HepG2 (cell line): ENCODE measurements around the gene FGD6. TPM values are rescaled to one million over a fixed set of nuclear protein-coding genes. Genes with fewer than 3 reads are reported as not detected.

Source experiments
- ARNTL ChIP-seq: sonication (generic); formaldehyde crosslinking; IDR thresholded peaks from 2 replicates; pipeline ENCODE4 v1.4.0; 2020; ENCODE audit warnings: mild to moderate bottlenecking, missing genetic modification reagents
- IRF2 ChIP-seq: IDR thresholded peaks from 2 replicates; pipeline ENCODE4 v1.6.1; 2018; ENCODE audit warnings: missing genetic modification reagents, missing compliant biosample characterization
- KLF15 ChIP-seq: sonication (generic); formaldehyde crosslinking; IDR thresholded peaks from 2 replicates; pipeline ENCODE4 v1.8.1; 2023; ENCODE audit warnings: borderline replicate concordance, mild to moderate bottlenecking, inconsistent platforms, missing genetic modification reagents, mixed read lengths
- NRL ChIP-seq: sonication (generic); formaldehyde crosslinking; IDR thresholded peaks from 2 replicates; pipeline ENCODE4 v1.5.0; 2020; ENCODE audit warnings: missing genetic modification reagents, mild to moderate bottlenecking, moderate library complexity, borderline replicate concordance
- ZFP91 ChIP-seq: sonication (generic); formaldehyde crosslinking; IDR thresholded peaks from 2 replicates; pipeline ENCODE4 v1.9.0; 2022; ENCODE audit warnings: missing genetic modification reagents, mild to moderate bottlenecking, borderline replicate concordance
- ZNF207 ChIP-seq: fragments of 450-650 bp; IDR thresholded peaks from 2 replicates; pipeline ENCODE4 v1.6.1; 2016; ENCODE audit warnings: antibody characterized with exemption, borderline replicate concordance
- ZNF446 ChIP-seq: sonication (generic); formaldehyde crosslinking; IDR thresholded peaks from 2 replicates; pipeline ENCODE4 v1.5.0; 2020; ENCODE audit warnings: mild to moderate bottlenecking, missing genetic modification reagents
- ZNF468 ChIP-seq: sonication (generic); formaldehyde crosslinking; IDR thresholded peaks from 2 replicates; pipeline ENCODE4 v1.8.0; 2022; ENCODE audit warnings: mild to moderate bottlenecking, moderate library complexity, missing genetic modification reagents
- ZNF616 ChIP-seq: sonication (generic); formaldehyde crosslinking; IDR thresholded peaks from 2 replicates; pipeline ENCODE4 v1.5.0; 2020; ENCODE audit warnings: low read depth, mild to moderate bottlenecking, missing genetic modification reagents
- ZNF766 ChIP-seq: sonication (generic); formaldehyde crosslinking; IDR thresholded peaks from 2 replicates; pipeline ENCODE4 v1.5.0; 2020; ENCODE audit warnings: missing genetic modification reagents, borderline replicate concordance
- polyA plus RNA-seq, 8 experiments: library from polyadenylated mRNA; depleted of rRNA in 3 of 8; stranded (reverse) in 7 of 8; unstranded in 1 of 8; fragments of >200 nt; fragmentation: Illumina TruSeq in 4 of 8; extraction: Trizol in 4 of 8; gene quantifications; 2 replicates each; pipeline versions ENCODE4 v1.2.1 to v1.2.3, GENCODE V29; 2011 to 2016; ENCODE audit warnings: low read depth in 4 of 8, missing spikeins in 1 of 8, mixed read lengths in 1 of 8; ENCODE audit not compliant: insufficient read depth in 1 of 8
- total RNA-seq, 5 experiments: library from RNA; depleted of rRNA; stranded (reverse); fragments of >200 nt; fragmentation: Illumina TruSeq; extraction: Trizol; gene quantifications; 2 replicates each; pipeline ENCODE4 v1.2.3, GENCODE V29; 2016; ENCODE audit warnings: low read depth in 1 of 5
- TF ChIP-seq, protein P1 (sequence below): sonication (generic); formaldehyde crosslinking; IDR thresholded peaks from 2 replicates; pipeline ENCODE4 v1.8.1; 2023; ENCODE audit warnings: mild to moderate bottlenecking, moderate library complexity, missing genetic modification reagents
- TF ChIP-seq, protein P2 (sequence below): sonication (generic); formaldehyde crosslinking; IDR thresholded peaks from 2 replicates; pipeline ENCODE4 v1.8.1; 2023; ENCODE audit warnings: mild to moderate bottlenecking, missing genetic modification reagents, borderline replicate concordance
- TF ChIP-seq, protein P3 (sequence below), 2 experiments: fragments of 450-650 bp in 1 of 2; sonication (generic) in 1 of 2; formaldehyde crosslinking; IDR thresholded peaks; 2 replicates each; pipeline versions ENCODE4 v1.5.0 to v1.8.0; 2020 to 2022; ENCODE audit warnings: mild to moderate bottlenecking in 1 of 2, missing genetic modification reagents in 1 of 2
- TF ChIP-seq, protein P4 (sequence below): sonication (generic); formaldehyde crosslinking; IDR thresholded peaks from 2 replicates; pipeline ENCODE4 v1.5.0; 2020; ENCODE audit warnings: mild to moderate bottlenecking, missing genetic modification reagents
- TF ChIP-seq, protein P5 (sequence below): sonication (generic); formaldehyde crosslinking; IDR thresholded peaks from 2 replicates; pipeline ENCODE4 v1.4.0; 2020; ENCODE audit warnings: missing genetic modification reagents

Gene FGD6
- total and polyA plus RNA-seq, 2 of the 13 experiments (the other 11 are each of a cell fraction or from before 2014, with no cell fraction given) = 2.2 to 4.3 TPM

- TF ChIP-seq ZNF446 (CRISPR knock-in tag) = 0 out of 2 replicates have a peak, but pooled peaks have one; percentile 54
- peak; percentile 62 for TF ChIP-seq ARNTL (CRISPR knock-in tag)
- TF ChIP-seq ZNF766 (CRISPR knock-in tag) = peak; percentile 27
- TF ChIP-seq, protein P1, sequence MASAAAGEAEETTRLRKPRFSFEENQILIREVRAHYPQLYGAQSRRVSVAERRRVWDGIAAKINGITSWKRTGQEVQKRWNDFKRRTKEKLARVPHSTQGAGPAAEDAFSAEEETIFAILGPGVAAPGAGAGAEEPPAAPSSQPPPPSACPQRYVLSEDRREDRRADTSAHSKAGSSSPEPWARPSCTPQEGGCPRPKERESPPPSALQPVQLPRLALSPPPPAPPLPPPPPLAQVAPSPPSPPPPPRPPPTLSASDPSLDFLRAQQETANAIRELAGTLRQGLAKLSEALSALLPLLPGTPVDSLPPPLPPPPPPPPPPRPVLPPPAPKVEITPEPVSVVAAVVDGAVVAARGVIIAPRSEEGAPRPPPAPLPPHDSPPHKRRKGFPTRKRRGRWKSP (CRISPR knock-in tag) = peak; percentile 91
- TF ChIP-seq, protein P2, sequence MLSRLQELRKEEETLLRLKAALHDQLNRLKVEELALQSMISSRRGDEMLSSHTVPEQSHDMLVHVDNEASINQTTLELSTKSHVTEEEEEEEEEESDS (CRISPR knock-in tag) = peak; percentile 24; the same call in 1 of the 2 replicates
- TF ChIP-seq ZNF468 (CRISPR knock-in tag) = no peak
- peak; percentile 85 for TF ChIP-seq IRF2 (CRISPR knock-in tag)
- peak; percentile 24; the same call in 1 of the 2 replicates for TF ChIP-seq ZNF616 (CRISPR knock-in tag)
- TF ChIP-seq NRL (CRISPR knock-in tag) = peak; percentile 86
- TF ChIP-seq, protein P3, sequence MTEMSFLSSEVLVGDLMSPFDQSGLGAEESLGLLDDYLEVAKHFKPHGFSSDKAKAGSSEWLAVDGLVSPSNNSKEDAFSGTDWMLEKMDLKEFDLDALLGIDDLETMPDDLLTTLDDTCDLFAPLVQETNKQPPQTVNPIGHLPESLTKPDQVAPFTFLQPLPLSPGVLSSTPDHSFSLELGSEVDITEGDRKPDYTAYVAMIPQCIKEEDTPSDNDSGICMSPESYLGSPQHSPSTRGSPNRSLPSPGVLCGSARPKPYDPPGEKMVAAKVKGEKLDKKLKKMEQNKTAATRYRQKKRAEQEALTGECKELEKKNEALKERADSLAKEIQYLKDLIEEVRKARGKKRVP (CRISPR knock-in tag; IDR thresholded peaks at IDR 0.05) = 0 out of 4 replicates have a peak, but pooled peaks of 1 of the 2 experiments have one; percentile 46
- peak; percentile 86; the same call in 1 of the 2 replicates for TF ChIP-seq ZFP91
- TF ChIP-seq, protein P4, sequence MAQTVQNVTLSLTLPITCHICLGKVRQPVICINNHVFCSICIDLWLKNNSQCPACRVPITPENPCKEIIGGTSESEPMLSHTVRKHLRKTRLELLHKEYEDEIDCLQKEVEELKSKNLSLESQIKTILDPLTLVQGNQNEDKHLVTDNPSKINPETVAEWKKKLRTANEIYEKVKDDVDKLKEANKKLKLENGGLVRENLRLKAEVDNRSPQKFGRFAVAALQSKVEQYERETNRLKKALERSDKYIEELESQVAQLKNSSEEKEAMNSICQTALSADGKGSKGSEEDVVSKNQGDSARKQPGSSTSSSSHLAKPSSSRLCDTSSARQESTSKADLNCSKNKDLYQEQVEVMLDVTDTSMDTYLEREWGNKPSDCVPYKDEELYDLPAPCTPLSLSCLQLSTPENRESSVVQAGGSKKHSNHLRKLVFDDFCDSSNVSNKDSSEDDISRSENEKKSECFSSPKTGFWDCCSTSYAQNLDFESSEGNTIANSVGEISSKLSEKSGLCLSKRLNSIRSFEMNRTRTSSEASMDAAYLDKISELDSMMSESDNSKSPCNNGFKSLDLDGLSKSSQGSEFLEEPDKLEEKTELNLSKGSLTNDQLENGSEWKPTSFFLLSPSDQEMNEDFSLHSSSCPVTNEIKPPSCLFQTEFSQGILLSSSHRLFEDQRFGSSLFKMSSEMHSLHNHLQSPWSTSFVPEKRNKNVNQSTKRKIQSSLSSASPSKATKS = no peak
- TF ChIP-seq, protein P5, sequence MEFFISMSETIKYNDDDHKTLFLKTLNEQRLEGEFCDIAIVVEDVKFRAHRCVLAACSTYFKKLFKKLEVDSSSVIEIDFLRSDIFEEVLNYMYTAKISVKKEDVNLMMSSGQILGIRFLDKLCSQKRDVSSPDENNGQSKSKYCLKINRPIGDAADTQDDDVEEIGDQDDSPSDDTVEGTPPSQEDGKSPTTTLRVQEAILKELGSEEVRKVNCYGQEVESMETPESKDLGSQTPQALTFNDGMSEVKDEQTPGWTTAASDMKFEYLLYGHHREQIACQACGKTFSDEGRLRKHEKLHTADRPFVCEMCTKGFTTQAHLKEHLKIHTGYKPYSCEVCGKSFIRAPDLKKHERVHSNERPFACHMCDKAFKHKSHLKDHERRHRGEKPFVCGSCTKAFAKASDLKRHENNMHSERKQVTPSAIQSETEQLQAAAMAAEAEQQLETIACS (CRISPR knock-in tag) = peak; percentile 98
- no peak for TF ChIP-seq ZNF207
- peak; percentile 100 for TF ChIP-seq KLF15 (CRISPR knock-in tag)
Measured at GRCh38 chr12:95217377-95218149, at the start of gene FGD6, which contains the start of gene VEZT (continued).
